Nephron (organoid): ENCODE results near the gene ZP2.

Experiments
- H3K27ac Mint-ChIP-seq, 3 experiments: 2 replicates each; pipeline ENCODE4 v1.8.0; 2020; ENCODE audit warnings: mixed read lengths in 3 of 3, mild to moderate bottlenecking in 2 of 3, moderate library complexity in 1 of 3
- H3K27me3 Mint-ChIP-seq: 2 replicates; pipeline ENCODE4 v1.8.0; 2021; ENCODE audit warnings: low read depth, mild to moderate bottlenecking, moderate library complexity, mixed read lengths
- H3K36me3 Mint-ChIP-seq: 2 replicates; pipeline ENCODE4 v1.8.0; 2020; ENCODE audit warnings: low read depth, mixed read lengths
- H3K4me1 Mint-ChIP-seq: 2 replicates; pipeline ENCODE4 v1.8.0; 2020; ENCODE audit warnings: mixed read lengths
- H3K4me3 Mint-ChIP-seq, 3 experiments: 2 replicates each; pipeline ENCODE4 v1.8.0; 2020; ENCODE audit warnings: mild to moderate bottlenecking in 3 of 3, mixed read lengths in 3 of 3, moderate library complexity in 2 of 3
- H3K9me3 Mint-ChIP-seq: 2 replicates; pipeline ENCODE4 v1.8.0; 2020; ENCODE audit warnings: mixed read lengths
- TF ChIP-seq, protein P1 (sequence below), 3 experiments: fragments of 200-600 bp; sonication (generic); IDR thresholded peaks; one replicate each; pipeline ENCODE4 v1.5.0; 2021; ENCODE audit warnings: antibody characterized with exemption in 3 of 3; ENCODE audit not compliant: unreplicated experiment in 3 of 3

Gene ZP2

DNA sequence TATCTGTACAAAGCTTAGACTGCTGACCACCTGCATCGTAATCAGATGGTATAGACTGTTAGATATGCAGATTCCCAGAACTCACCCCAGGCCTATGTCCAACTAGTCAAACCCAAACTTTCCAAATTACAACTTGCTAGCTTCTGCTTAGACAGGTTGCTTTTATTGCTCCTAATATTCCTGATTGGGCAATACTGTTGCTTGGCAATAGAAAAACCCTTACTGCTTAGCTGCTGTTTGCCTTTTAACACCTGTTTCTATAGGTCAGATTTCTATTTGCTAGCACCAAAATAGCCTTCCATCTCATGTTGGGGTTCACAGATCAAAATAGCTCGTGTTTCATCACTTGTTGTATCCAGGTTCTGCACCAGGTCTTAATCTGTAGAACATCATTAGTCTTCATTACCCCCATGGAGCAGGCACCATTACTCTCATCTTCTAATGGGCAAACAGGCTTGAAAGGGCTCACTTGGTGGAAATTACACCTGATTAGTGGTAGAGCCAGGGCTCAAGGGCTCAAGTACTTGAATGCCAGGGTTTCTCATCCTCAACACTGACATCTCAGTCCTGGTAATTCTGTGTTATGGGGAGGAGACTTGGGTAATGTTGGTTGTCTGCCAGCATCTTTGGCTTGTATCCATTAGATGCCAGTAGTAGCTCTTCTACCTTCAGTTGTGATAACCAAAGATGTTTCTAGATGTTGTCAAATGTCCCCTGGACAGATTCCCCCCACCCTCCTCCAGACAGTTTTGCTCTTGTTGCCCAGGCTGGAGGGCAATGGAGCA is 2.7 kb downstream of the ZP2 start:
- TF ChIP-seq, protein P1, sequence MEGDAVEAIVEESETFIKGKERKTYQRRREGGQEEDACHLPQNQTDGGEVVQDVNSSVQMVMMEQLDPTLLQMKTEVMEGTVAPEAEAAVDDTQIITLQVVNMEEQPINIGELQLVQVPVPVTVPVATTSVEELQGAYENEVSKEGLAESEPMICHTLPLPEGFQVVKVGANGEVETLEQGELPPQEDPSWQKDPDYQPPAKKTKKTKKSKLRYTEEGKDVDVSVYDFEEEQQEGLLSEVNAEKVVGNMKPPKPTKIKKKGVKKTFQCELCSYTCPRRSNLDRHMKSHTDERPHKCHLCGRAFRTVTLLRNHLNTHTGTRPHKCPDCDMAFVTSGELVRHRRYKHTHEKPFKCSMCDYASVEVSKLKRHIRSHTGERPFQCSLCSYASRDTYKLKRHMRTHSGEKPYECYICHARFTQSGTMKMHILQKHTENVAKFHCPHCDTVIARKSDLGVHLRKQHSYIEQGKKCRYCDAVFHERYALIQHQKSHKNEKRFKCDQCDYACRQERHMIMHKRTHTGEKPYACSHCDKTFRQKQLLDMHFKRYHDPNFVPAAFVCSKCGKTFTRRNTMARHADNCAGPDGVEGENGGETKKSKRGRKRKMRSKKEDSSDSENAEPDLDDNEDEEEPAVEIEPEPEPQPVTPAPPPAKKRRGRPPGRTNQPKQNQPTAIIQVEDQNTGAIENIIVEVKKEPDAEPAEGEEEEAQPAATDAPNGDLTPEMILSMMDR (IDR thresholded peaks at IDR 0.05; ENCODE audit: unreplicated experiment in 3 of 3): no peak
- H3K4me1 Mint-ChIP-seq: no peaks in the 10 kb centered on the region
- H3K27ac Mint-ChIP-seq: no peak overlapping the region
- H3K9me3 Mint-ChIP-seq: no peaks in the 10 kb centered on the region
- peaks cover 12% of the 10 kb centered on the region for H3K27me3 Mint-ChIP-seq
- H3K4me3 Mint-ChIP-seq: no peak overlapping the region
- H3K36me3 Mint-ChIP-seq: no peaks in the 10 kb centered on the region

DNA sequence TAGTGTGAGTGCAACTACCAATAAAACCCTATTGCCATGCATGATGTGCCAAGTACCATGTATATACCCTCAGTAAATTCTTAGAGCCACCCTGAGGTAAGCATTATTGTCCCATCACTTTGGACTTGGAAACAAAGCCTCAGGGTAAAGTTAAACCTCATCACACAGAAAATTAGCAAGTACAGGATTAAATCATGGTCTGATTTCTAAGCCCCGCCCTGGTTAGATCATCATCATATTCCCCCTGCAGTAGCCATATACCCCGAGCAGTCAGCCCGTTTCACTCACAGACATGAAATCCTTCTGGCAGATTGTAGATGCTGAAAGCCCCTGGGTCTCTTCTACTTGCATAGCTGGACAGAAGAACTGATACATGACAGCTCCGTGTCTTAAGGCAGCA is 4.8 kb downstream of the ZP2 start:
- no peaks in the 10 kb centered on the region for H3K9me3 Mint-ChIP-seq
- H3K27ac Mint-ChIP-seq: no peak overlapping the region
- H3K36me3 Mint-ChIP-seq: no peaks in the 10 kb centered on the region
- TF ChIP-seq, protein P1 (IDR thresholded peaks at IDR 0.05; ENCODE audit: unreplicated experiment in 3 of 3): no peak
- peaks cover 12% of the 10 kb centered on the region for H3K27me3 Mint-ChIP-seq
- no peak overlapping the region for H3K4me3 Mint-ChIP-seq
- no peaks in the 10 kb centered on the region for H3K4me1 Mint-ChIP-seq

DNA sequence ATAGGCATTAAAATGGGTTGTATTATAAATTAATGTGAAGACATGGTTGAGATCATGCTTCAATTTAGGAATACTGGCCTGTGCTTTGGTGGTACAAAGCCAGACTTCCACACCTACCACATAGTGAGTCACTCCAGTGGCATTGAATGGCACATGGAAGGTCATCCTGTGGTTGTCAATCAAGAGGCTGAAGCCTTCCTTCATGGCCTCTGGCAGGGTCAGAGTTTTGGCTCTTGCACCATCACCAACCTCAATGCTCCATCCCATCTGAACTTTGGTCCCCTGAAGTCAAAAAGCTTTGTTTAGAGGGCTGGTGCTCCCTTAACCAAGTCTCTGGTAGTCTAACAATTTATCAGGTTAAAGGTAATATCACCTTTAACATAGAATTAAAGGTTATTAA is 6.1 kb downstream of the ZP2 start:
- Mint-ChIP-seq H3K27me3 (peaks cover 12% of the 10 kb centered on the region), H3K9me3 (no peaks in the 10 kb centered on the region), H3K27ac (no peak overlapping the region)

DNA sequence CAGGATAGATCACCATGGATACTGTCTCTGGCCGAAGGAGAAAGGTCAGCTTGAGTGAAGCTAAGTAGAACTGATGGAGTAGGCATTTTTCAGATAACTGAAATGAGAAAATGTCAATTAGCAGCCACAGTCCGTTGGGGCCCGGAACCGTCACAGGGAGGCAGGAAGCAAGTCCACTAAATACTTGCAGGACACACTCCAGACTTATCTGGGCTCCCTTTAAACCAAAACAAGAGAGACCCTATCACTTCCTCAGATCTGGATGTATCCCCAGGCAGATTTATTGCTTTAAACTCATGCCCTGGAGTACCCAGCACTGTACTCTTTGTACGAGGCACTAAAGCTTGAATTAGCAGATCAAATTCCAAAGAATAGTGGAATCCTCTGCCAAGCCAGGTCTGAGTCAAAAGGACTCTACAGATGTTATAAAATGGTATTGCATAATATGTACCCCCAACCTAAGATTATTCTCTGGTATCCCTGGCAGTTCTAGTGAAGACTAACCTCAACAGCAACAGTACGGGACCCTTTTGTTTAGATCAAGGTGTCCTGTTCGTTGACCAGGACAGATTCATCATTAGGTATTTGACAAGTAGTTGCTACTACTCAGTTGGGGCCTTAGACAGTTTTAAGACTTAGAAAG is 8.1 kb downstream of the ZP2 start:
- peaks cover 12% of the 10 kb centered on the region for H3K27me3 Mint-ChIP-seq
- H3K9me3 Mint-ChIP-seq: no peaks in the 10 kb centered on the region
- H3K27ac Mint-ChIP-seq: no peak overlapping the region
- TF ChIP-seq, protein P1 (IDR thresholded peaks at IDR 0.05; ENCODE audit: unreplicated experiment in 3 of 3): no peak
- no peaks in the 10 kb centered on the region for H3K36me3 Mint-ChIP-seq
- no peaks in the 10 kb centered on the region for H3K4me1 Mint-ChIP-seq
- H3K4me3 Mint-ChIP-seq: no peak overlapping the region

More for the DNA sequence above, 6.1 kb downstream of the ZP2 start:
- Mint-ChIP-seq H3K4me3 (no peak overlapping the region), H3K36me3 (no peaks in the 10 kb centered on the region), H3K4me1 (no peaks in the 10 kb centered on the region)
- TF ChIP-seq, protein P1 (IDR thresholded peaks at IDR 0.05; ENCODE audit: unreplicated experiment in 3 of 3): no peak

DNA sequence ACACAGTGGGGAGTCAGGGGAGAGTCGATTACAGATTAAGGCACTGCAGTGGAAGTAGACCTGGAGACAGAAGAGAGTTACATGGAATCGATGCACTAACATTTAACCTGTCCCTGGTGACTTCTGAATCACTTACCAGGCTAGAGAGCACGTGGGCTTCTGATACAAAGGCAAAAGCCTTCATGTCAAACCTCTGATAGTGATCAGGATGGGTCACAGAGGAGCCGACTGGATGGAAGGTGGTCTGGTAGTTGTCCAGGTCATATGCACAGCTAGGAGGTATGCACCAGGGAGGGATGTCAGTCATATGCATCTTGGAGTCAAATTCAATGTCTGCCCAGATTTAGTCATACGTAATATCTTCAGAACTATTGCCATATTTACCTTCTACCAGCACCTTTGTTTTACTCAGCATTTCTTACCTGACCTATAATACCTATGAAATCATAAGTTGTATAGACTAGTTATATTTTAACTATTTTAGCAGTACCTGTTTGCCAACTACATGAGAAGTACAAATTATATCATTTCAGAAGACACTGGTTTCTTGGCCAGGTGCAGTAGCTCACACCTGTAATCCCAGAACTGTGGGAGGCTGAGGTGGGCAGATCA is 11.7 kb downstream of the ZP2 start:
- peaks cover 10% of the 10 kb centered on the region for H3K27me3 Mint-ChIP-seq
- no peak overlapping the region for H3K27ac Mint-ChIP-seq
- no peaks in the 10 kb centered on the region for H3K9me3 Mint-ChIP-seq
- no peaks in the 10 kb centered on the region for H3K36me3 Mint-ChIP-seq
- no peaks in the 10 kb centered on the region for H3K4me1 Mint-ChIP-seq
- TF ChIP-seq, protein P1 (IDR thresholded peaks at IDR 0.05; ENCODE audit: unreplicated experiment in 3 of 3): no peak
- no peak overlapping the region for H3K4me3 Mint-ChIP-seq
